Hematopoietic multipotent progenitor cell treated with erythropoietin and hydrocortisone succinate and interleukin-3 and kit ligand, for 6 days (in vitro differentiated cells): Measurements from ENCODE around the gene RAB3B.
"Not testable (repeated sequence)": the region's sequence is repeated elsewhere in the genome, so short reads cannot be mapped to it uniquely, and the experiment has no call there.

Experiments
- DNase-seq: peaks from one replicate; pipeline ENCODE4 v3.0.0-alpha.2; 2015

Gene RAB3B

DNA sequence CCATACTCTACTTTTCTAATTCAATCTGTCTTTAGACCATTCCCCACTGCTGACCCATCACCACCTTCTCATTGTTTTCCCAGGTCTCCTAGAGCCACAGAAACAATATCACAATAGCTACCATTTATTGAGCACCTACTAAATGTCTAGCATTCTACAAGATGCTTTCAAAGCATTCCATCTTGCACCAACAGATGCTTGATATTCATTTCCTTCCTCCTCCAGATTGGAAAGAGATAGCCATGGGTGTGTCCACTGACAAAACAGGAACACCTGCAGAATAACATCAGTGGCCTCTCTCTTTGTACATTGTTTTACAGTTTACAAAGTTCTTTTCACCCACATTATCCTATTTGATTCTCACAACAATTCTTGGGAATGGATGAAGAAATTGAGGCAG is 2.2 kb downstream of the RAB3B start:
- no peak for DNase-seq

DNA sequence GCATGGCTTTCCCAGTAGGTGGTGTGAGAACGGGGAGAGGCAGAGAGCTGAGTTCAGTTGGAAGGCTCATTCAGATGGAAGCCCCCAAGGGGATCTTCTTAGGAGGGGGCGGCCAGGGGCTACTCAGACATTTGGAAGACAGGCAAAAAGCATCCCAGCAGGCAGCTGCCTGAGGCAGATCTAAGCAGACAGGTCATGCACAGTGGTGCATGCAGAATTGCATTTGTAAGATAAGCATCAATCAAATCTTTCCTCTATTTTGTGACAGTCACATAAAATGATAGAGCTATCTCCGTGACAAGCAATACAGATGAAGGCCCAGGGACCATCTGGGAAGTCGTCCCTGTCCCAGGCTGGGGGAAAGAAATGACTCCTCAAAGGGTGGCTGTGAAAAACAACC is 3.8 kb downstream of the RAB3B start:
- DNase-seq = no peak

GRCh38 chr1:51982161-51982560 is 8.3 kb downstream of the RAB3B start:
- DNase-seq = no peak

GRCh38 chr1:51981555-51981954 is 8.9 kb downstream of the RAB3B start:
- no peak for DNase-seq

DNA sequence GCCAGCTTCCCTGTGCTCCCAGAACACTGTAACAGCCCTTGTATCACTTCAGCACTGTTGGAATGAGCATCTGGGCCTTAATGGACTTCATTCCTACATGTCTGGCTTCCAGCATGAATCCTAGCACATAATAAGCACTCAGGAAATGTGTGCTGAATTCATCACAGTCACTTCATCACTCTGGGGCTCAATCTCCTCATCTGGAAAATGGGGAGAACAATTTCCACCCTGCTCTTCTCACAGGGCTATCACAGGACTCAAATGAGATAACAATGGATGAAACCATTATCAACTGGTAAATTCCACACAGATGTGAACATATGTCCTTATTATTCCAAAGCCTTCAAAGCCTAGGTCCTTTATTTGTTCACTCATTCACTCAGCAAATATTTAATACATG is 12.4 kb downstream of the RAB3B start:
- no peak for DNase-seq

DNA sequence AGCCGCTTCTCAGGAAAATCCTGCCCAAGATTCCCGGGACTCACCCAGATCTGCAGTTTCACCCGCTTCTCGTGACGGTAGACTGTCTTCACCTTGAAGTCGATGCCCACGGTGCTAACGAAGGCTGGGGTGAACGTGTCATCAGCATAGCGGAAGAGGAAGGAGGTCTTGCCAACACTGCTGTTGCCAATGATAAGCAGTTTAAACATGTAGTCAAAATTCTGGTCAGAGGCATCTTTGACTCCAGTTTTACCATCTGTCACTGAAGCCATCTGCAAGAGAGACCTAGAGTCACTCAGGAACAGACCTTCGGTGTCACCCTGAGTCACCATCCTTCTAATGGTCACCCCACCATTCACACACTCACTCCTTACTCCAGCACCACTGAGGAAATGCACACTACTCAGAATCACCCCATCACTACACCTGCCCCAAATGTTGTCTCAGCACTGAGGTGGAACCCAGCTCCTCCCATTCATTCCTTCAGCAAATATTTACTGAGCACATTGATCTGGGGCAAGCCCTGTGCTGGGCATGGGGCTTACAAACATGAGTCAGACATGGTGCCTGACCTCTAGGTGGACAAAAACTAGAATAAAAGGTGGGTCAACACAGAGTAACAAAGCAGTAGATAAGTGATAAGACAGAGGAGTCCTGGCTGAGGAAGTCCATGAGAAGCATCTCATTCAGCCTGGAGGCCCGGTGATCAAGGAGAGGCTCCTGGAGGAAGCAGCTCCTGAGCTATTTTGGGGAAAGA is 13.5 kb downstream of the RAB3B start:
- peak; percentile 7 for DNase-seq

DNA sequence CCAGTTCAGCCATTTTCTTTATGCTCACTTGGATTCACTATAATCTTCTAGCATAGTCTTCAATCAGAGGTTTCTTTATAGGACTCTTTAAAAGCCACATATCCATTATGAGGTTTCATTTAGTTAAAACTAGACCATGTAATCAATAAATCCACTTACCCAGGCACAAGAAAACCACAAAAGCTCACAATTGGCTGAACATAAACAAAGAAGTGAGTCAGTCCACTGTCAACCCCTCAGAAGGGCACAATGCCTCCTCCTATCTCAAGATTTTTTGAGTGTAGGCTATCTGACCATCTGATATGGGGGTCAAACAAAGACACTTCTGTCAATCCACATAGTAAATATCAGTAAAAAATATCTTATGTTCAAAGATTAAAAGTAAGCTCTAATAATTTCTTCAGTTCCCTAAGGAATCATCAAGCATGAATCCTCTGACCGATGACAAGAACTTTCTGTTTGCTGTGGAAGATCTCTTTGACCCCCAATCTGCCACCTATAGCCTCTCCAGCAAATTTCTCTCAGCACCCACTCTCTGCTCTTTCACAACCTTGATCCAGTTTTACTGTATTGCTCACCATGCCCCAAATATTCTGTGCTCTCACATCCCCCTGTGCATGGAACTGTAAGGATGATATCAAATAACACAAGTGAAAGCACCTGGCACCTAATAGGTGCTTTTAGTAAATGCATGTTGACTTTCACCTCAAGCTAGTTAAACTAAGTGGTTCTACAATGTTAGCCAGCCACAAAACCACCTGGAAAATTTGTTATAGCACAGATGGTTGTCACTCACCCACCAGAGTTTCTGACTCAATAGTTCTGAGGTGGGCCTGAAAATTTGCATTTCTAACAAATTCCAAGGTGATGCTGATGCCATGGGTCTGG is 16.7 kb downstream of the RAB3B start:
- no peak for DNase-seq

- DNase-seq = no peak
Observed at GRCh38 chr1:51969038-51969705, 21.3 kb downstream of the RAB3B start.

GRCh38 chr1:51968632-51969031 is 21.9 kb downstream of the RAB3B start:
- no peak for DNase-seq

DNA sequence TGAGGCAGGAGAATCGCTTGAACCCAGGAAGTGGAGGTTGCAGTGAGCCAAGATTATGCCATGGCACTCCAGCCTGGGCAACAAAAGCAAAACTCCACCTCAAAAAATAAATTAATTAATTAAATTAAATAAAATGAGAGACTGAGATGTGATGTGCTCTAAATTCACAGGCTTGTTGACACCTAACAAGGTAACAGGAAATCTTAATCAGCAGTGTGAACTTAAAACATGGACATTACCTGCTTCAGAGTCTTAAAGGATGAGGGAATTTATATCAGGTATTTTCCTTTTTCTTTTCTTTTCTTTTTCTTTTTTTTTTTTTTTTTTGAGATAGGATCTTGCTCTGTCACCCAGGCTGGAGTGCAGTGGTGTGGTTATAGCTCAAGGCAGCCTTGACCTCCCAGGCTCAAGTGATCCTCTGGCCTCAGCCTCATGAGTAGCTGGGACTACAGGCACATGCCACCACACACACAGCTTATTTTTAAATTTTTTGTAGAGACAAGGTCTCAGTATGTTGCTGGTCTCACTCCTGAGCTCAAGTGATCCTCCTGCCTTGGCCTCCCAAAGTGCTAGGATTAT is 23.2 kb downstream of the RAB3B start:
- DNase-seq = not testable (repeated sequence)

- DNase-seq = no peak
Observed at GRCh38 chr1:51966559-51966958, 23.9 kb downstream of the RAB3B start.

DNA sequence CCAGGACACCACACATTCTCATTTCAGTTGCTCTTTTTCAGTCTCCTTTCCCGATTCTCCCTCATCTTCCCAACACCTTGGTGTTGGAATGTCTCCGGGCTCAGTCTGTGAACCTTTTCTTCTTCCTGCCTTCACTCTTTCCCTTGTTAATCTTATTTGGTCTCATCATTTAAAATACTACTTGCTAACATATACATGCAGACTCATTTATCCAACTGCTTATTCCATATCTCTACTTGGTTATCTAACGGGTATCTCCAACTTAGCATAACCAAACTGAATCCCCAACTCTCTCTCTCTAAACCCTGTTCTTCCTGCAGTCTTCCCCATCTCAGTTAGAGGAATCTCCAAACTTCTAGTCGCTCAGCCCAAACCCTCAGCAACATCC is 26.2 kb downstream of the RAB3B start:
- no peak for DNase-seq

- DNase-seq = peak; percentile 14
Observed at GRCh38 chr1:51963592-51964308, 26.8 kb downstream of the RAB3B start.

- no peak for DNase-seq
Observed at GRCh38 chr1:51962486-51963356, 27.8 kb downstream of the RAB3B start.

DNA sequence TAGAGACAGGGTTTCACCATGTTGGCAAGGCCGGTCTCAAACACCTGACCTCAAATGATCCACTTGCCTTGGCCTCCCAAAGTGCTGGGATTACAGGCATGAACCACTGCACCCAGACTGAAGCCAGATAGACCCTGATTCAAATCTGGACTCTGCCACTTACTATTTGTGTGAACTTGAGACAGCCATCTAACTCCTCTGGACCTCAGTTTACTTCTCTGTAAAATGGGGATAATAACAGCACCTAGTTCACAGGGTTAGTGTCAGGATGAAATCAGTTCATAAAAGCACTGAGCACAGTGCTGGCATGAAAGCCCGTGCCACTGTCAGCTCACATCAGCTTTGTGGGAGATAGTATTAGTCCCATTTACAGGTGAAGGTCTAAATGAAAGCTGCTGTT is 28.5 kb downstream of the RAB3B start:
- DNase-seq = no peak

DNA sequence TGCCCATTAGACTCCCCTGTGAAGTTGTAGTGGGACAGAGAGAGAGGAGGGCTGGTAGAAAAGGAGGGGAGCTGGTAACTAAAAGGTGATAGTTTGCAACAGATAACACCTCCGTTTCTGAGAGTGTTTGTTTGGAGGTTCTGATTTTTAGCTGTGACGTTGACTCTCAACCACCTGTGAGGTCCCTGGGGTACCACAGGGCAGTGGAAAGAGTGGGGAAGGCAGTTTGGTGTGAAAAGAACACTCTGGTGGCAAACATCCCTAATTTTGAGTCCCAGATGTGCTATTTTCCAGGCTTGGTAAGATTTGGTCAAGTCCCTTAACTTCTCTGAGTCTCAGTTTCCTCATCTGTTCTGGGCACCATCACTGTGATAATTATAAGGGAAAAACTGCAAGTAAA is 29.3 kb downstream of the RAB3B start:
- DNase-seq = no peak

GRCh38 chr1:51960262-51960661 is 30.2 kb downstream of the RAB3B start:
- no peak for DNase-seq

- peak; percentile 9 for DNase-seq
Observed at GRCh38 chr1:51958824-51959223, 31.7 kb downstream of the RAB3B start.

DNA sequence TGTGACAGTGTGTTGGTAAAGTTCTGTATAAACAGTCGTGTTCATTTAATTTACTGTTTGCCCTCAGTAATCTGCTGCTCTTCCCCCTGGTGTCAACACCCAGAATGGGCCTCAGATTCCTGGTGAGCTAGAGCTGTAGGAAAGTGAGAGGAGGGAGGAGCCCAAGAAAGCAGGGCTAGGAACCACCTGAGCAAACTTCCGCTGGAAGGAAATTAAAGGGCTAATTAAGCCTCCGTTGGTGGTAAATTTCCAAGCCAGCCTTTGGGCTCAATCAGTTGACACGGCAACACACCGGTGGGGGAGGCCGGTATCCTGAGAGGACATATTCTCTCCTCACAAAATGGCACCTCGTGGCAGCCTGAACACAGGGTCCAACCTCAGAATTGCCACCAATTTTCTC is 32.9 kb downstream of the RAB3B start:
- DNase-seq = no peak

DNA sequence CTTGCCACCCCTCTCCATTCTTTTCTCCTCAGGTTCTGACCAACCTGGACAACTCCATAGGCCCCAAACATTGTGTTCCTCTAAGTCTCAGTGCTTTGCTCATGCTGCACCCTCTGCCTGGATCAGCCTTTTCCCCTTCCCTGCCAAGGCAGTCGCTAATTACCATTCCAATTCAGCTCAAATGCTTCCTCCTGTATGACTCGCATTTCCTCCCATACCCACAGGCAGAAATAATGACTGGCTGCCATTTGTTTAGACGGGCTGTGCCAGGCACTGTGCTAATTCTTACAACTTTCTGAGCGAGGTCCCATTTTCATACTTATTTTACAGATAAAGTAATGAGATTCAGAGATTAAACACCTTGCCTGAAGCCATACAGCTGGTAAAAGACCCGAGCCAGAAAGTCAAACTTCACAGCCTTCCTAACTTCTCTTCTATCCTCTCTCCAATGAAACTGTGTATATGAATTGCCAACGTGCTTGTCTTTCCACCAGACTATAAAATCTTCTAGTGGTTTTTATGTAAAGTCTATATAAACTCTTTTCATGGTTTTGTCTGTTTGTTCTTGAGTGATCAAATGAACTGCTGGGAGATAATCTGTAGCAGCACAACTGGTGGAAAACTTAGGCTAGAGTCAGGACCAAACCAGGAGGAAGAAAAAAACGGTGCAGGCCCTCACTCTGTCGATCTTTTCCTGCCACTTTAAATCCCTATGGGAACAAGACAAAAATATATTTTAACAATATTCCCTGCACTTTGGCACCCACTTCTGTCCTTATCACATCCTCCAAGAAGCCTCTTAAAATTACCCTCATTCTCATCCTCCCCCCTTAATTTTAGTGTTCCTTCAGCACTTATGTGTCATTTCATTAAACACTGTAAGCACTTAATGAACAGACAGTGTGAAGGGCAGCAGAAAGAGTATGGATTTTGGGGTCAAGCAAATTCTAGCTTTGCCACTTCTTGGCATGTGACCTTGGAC is 33.7 kb downstream of the RAB3B start:
- DNase-seq = no peak
